Neural cell (in vitro differentiated cells): ENCODE measurements around the gene PTH1R. TPM values are rescaled to one million over a fixed set of nuclear protein-coding genes. Genes with fewer than 3 reads are reported as not detected.

Experiments used
- H2AFZ ChIP-seq: fragments of 200-600, 300-800 bp; sonication (generic), shearing (Covaris generic); 2 replicates; pipeline ENCODE4 v1.6.0; 2014; ENCODE audit warnings: low read depth, mild to moderate bottlenecking, antibody characterized with exemption, low read length, moderate library complexity
- H3F3A ChIP-seq: fragments of 200-600 bp; shearing (Covaris generic); 2 replicates; pipeline ENCODE4 v1.6.1; 2016; ENCODE audit warnings: mild to moderate bottlenecking, moderate library complexity, mixed read lengths, antibody characterized with exemption, low read length; ENCODE audit not compliant: insufficient read depth, poor library complexity, severe bottlenecking
- H3K27ac ChIP-seq: fragments of 200-600, 300-800 bp; sonication (generic), shearing (Covaris generic); 2 replicates; pipeline ENCODE4 v1.5.1; 2014; ENCODE audit warnings: mild to moderate bottlenecking, low read length, moderate library complexity
- H3K27me3 ChIP-seq: fragments of 300-800, 200-600 bp; sonication (generic), shearing (Covaris generic); 2 replicates; pipeline ENCODE4 v1.6.0; 2014; ENCODE audit warnings: mild to moderate bottlenecking, low read depth, low read length, moderate library complexity; ENCODE audit not compliant: insufficient read depth
- H3K36me3 ChIP-seq: fragments of 300-800, 200-600 bp; sonication (generic), shearing (Covaris generic); 2 replicates; pipeline ENCODE4 v1.5.1; 2014; ENCODE audit warnings: mild to moderate bottlenecking, antibody characterized with exemption, low read length, moderate library complexity; ENCODE audit not compliant: insufficient read depth
- H3K4me2 ChIP-seq: fragments of 300-800, 200-600 bp; sonication (generic), shearing (Covaris generic); 2 replicates; pipeline ENCODE4 v1.6.0; 2014; ENCODE audit warnings: mild to moderate bottlenecking, low read length
- H3K4me3 ChIP-seq: fragments of 300-800, 200-600 bp; sonication (generic), shearing (Covaris generic); 2 replicates; pipeline ENCODE4 v1.5.1; 2014; ENCODE audit warnings: mild to moderate bottlenecking, low read length, moderate library complexity
- H3K79me2 ChIP-seq: fragments of 200-600 bp; shearing (Covaris generic); replicated peaks from 2 replicates; pipeline ENCODE4 v1.6.0; 2014; ENCODE audit warnings: mild to moderate bottlenecking, low read length, moderate library complexity; ENCODE audit not compliant: insufficient read depth
- H3K9ac ChIP-seq: fragments of 300-800, 200-600 bp; sonication (generic), shearing (Covaris generic); 2 replicates; pipeline ENCODE4 v1.6.1; 2016; ENCODE audit warnings: mild to moderate bottlenecking, low read length, mixed read lengths
- H3K9me2 ChIP-seq: fragments of 200-600 bp; shearing (Covaris generic); 2 replicates; pipeline ENCODE4 v1.6.1; 2016; ENCODE audit warnings: mild to moderate bottlenecking, low read length, mixed read lengths; ENCODE audit not compliant: insufficient read depth
- H3K9me3 ChIP-seq: fragments of 200-600, 300-800 bp; sonication (generic), shearing (Covaris generic); 2 replicates; pipeline ENCODE4 v1.6.1; 2016; ENCODE audit warnings: mild to moderate bottlenecking, mixed run types, low read length, moderate library complexity, mixed read lengths
- H4K20me1 ChIP-seq: fragments of 200-600 bp; shearing (Covaris generic); 2 replicates; pipeline ENCODE4 v1.6.1; 2016; ENCODE audit warnings: mild to moderate bottlenecking, mixed run types; ENCODE audit not compliant: insufficient read depth
- CTCF ChIP-seq: fragments of 450-650 bp; IDR thresholded peaks from 2 replicates; pipeline ENCODE4 v1.5.1; 2014; ENCODE audit warnings: antibody characterized with exemption, mild to moderate bottlenecking, moderate library complexity; ENCODE audit not compliant: poor library complexity, severe bottlenecking
- EP300 ChIP-seq: fragments of 450-650 bp; conservative IDR thresholded peaks from 2 replicates; pipeline ENCODE4 v1.6.1; 2014; ENCODE audit warnings: antibody characterized with exemption, mild to moderate bottlenecking, moderate library complexity; ENCODE audit not compliant: poor library complexity, severe bottlenecking
- EZH2 ChIP-seq: fragments of 200-600, 300-800 bp; shearing (Covaris generic), sonication (generic); IDR thresholded peaks from 2 replicates; pipeline ENCODE4 v1.6.1; 2014; ENCODE audit warnings: antibody characterized with exemption, low read length, borderline replicate concordance, mild to moderate bottlenecking; ENCODE audit not compliant: insufficient read depth, poor library complexity, severe bottlenecking
- MXI1 ChIP-seq: fragments of 450-650 bp; conservative IDR thresholded peaks from 2 replicates; pipeline ENCODE4 v1.6.1; 2014; ENCODE audit warnings: antibody characterized with exemption, mild to moderate bottlenecking; ENCODE audit not compliant: poor library complexity, severe bottlenecking
- POLR2AphosphoS5 ChIP-seq: IDR thresholded peaks from 2 replicates; pipeline ENCODE4 v1.6.1; 2012
- RAD21 ChIP-seq: fragments of 450-650 bp; conservative IDR thresholded peaks from 2 replicates; pipeline ENCODE4 v1.6.1; 2014; ENCODE audit warnings: antibody characterized with exemption, mild to moderate bottlenecking, moderate library complexity
- REST ChIP-seq: IDR thresholded peaks from 2 replicates; pipeline ENCODE4 v1.6.1; 2012; ENCODE audit warnings: borderline replicate concordance
- SMC3 ChIP-seq: fragments of 450-650 bp; conservative IDR thresholded peaks from 2 replicates; pipeline ENCODE4 v1.6.1; 2014; ENCODE audit warnings: antibody characterized with exemption, mild to moderate bottlenecking, moderate library complexity; ENCODE audit not compliant: poor library complexity
- TAF1 ChIP-seq: IDR thresholded peaks from 2 replicates; pipeline ENCODE4 v1.6.1; 2012; ENCODE audit warnings: low read depth
- polyA plus RNA-seq: library from polyadenylated mRNA; depleted of rRNA; stranded (reverse); fragments of >200 nt; gene quantifications from 2 replicates; pipeline ENCODE4 v1.2.3, GENCODE V29; 2014

Gene PTH1R
- polyA plus RNA-seq, 1 donor from 2014 or later: not detected

GRCh38 chr3:46912986-46913385, 35.5 kb downstream of the PTH1R start:
- H4K20me1 ChIP-seq: no peaks in the 10 kb centered on the region
- H3K4me3 ChIP-seq: no peak overlapping the region
- no peak overlapping the region for H2AFZ ChIP-seq
- no peaks in the 10 kb centered on the region for H3K79me2 ChIP-seq
- peaks cover 3% of the 10 kb centered on the region for H3K9me3 ChIP-seq
- H3F3A ChIP-seq: no peaks in the 10 kb centered on the region
- H3K9ac ChIP-seq: no peak overlapping the region
- TF ChIP-seq POLR2AphosphoS5 (no peak), RAD21 (no peak), TAF1 (no peak), CTCF (no peak), SMC3 (no peak), EP300 (no peak), MXI1 (no peak), EZH2 (no peak), REST (no peak)
- H3K36me3 ChIP-seq: peaks cover 4% of the 10 kb centered on the region
- no peaks in the 10 kb centered on the region for H3K27me3 ChIP-seq
- no peak overlapping the region for H3K4me2 ChIP-seq
- no peak overlapping the region for H3K27ac ChIP-seq
- no peaks in the 10 kb centered on the region for H3K9me2 ChIP-seq

- TF ChIP-seq EZH2: no peak
- TF ChIP-seq SMC3: no peak
- TF ChIP-seq POLR2AphosphoS5: no peak
- no peak for TF ChIP-seq REST
- no peak for TF ChIP-seq EP300
- no peak for TF ChIP-seq TAF1
- TF ChIP-seq RAD21: no peak
- TF ChIP-seq MXI1: no peak
- no peak for TF ChIP-seq CTCF
- H4K20me1 ChIP-seq: no peaks in the 10 kb centered on the region
- H3K9ac ChIP-seq: no peak overlapping the region
- no peak overlapping the region for H3K27ac ChIP-seq
- peaks cover 6% of the 10 kb centered on the region for H3K9me3 ChIP-seq
- no peak overlapping the region for H3K4me2 ChIP-seq
- no peaks in the 10 kb centered on the region for H3F3A ChIP-seq
- no peaks in the 10 kb centered on the region for H3K9me2 ChIP-seq
- no peaks in the 10 kb centered on the region for H3K27me3 ChIP-seq
- no peaks in the 10 kb centered on the region for H3K79me2 ChIP-seq
- no peak overlapping the region for H2AFZ ChIP-seq
- no peak overlapping the region for H3K4me3 ChIP-seq
- peaks cover 4% of the 10 kb centered on the region for H3K36me3 ChIP-seq
Measured at GRCh38 chr3:46913644-46914043, 36.1 kb downstream of the PTH1R start.
